Measurements from ENCODE around the gene DSTN.

GRCh38 chr20:17641520-17641964 lies 71.7 kb downstream of the DSTN start:
- TF ChIP-seq POU6F1 (CRISPR knock-in tag; IDR thresholded peaks at IDR 0.05; ENCODE audit: borderline replicate concordance, low read depth) (no peak), ZC3H10 (CRISPR knock-in tag; IDR thresholded peaks at IDR 0.05) (no peak), SNAI2 (CRISPR knock-in tag; IDR thresholded peaks at IDR 0.05) (no peak)
